Right ventricle myocardium superior (tissue), 1 donor: ENCODE data around the gene GALNT2. TPM values are rescaled to one million over a fixed set of nuclear protein-coding genes. Genes with fewer than 3 reads are reported as not detected.

Source experiments
- ATAC-seq: fragments of 200-7000 bp; cut with Tn5 transposase; one replicate; pipeline ENCODE4 v1.9.1; 2020; ENCODE audit warnings: mild to moderate bottlenecking; ENCODE audit not compliant: poor library complexity
- DNase-seq: peaks from one replicate; pipeline ENCODE4 v3.0.0-alpha.2; 2020
- intact Hi-C: fragments of 100-400 bp; cut with DNase I; formaldehyde crosslinking; loops from one replicate; pipeline ENCODE4 v1.11.2; 2022
- total RNA-seq: library from RNA; stranded (reverse); fragmentation: NEBNext Ultra II Directional; extraction: Animal tissue kit (Norgen Biotek cat#: 25700); gene quantifications from one replicate; pipeline ENCODE4 v1.2.1, GENCODE V29; 2021
- donor health status: DM: no; HTN: yes; CAD: no; lungs with severe emphysema.

The GALNT2 gene
- total RNA-seq, 1 donor from 2014 or later: 21.2 TPM

- peak; percentile 24 for DNase-seq
- intact Hi-C loops: no loop called here
- ATAC-seq: peak; percentile 83
These were observed 201.5 kb downstream of the GALNT2 start for GRCh38 chr1:230268371-230269170.

- intact Hi-C loops: no loop called here
- no peak for DNase-seq
- ATAC-seq: no peak
These were observed 203.1 kb downstream of the GALNT2 start for GRCh38 chr1:230270185-230270558.

GRCh38 chr1:230270559-230271281 is 203.7 kb downstream of the GALNT2 start:
- DNase-seq (peak; percentile 23), ATAC-seq (peak; percentile 19)
- intact Hi-C loops: no loop called here

- intact Hi-C loops: no loop called here
- peak; percentile 32 for DNase-seq
- no peak for ATAC-seq
These were observed 204.4 kb downstream of the GALNT2 start for GRCh38 chr1:230271300-230272035.

GRCh38 chr1:230272557-230272956 is 205.5 kb downstream of the GALNT2 start:
- ATAC-seq (no peak), DNase-seq (peak; percentile 12)
- intact Hi-C loops: no loop called here

DNA sequence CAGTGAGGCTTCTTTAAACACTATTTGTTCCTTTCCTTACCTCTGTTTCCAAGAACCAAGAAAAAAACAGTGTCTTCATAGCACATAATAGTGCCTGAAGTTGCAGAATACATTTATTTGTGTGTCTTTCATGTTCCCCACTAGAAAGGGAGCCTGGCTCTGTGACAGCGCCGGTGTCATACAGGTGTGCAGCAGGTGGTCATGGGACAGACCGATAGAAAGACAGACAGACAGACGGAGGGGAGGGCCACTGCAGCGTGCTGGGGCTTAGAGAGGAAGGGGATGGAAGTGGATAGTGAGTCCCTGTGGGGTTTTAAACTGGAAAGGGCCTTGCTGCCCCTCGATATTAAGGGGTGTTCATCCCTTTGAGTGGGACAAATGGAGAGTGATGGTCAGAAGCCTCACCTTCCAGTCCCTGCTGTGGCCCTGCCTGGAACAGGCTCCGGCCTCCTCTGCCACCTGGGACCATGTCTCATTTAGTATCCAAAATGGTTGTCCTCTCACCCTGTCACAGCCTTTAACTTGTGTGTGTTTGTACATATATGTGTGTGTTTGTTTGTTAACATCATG is 206.2 kb downstream of the GALNT2 start:
- intact Hi-C loops: no loop called here
- no peak for ATAC-seq
- peak; percentile 21 for DNase-seq

GRCh38 chr1:230274254-230274653 is 207.2 kb downstream of the GALNT2 start:
- DNase-seq (peak; percentile 24), ATAC-seq (no peak)
- intact Hi-C loops: no loop called here

DNA sequence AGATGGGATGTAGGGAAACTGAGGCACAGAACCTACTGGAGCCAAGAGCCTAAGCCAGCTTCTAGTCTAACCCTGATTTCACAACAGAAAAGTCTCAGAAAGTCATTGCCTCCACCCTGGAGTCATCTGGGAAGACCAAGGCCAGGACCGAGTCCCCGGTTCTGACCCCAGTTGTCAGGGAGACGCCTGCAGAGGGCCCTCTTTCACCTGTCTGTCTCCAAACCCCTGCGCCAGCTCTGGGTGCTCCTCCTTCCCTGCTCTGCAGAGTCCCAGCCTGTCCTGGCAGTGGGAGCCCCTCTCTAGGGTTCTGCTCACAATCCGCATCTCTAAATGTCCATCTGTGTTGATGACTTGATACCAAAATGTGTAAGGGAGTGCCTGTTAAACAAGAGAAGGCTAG is 209.4 kb downstream of the GALNT2 start:
- peak; percentile 11 for DNase-seq
- intact Hi-C loops: no loop called here
- ATAC-seq: no peak

DNA sequence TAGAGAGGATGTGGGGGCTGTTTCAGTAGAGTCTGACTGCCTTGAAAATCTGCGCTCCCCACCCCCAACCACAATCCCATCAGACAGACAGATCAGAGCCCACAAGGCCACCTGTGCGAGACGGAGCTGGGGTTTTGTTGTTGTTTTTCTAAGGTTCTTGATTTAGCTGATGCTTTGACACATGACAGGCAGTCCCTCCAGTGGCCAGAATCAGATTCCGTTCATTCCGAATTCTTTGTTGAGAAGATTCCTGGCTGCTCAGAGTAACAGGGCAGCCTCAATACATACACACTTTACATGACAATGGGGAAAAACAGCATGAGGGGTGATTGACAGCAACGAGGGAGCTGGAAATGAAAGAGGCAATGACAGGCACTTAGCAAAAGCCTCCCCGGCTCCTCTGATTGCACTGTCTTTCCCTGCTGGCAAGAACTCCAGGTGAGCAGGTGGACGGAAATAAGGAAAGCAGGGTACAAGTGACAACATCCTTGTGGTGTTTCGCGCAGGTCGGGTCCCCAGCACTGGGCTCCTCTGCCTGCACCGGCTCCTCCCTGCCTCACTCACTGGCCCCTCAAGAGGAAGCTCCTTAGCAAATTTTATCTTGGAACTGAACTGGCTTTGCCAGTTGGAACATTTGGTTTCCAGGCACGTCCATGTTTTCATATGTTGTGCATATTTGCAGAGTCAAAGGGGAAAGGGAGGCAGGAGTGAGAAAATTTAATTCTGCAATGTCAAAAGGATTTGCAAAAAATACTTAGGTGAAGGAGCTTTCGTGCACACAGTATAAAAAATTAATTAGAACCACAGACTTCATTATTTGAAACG is 210.4 kb downstream of the GALNT2 start:
- ATAC-seq (no peak), DNase-seq (peak; percentile 19)
- intact Hi-C loops: no loop called here

GRCh38 chr1:230278376-230278775 is 211.3 kb downstream of the GALNT2 start:
- DNase-seq (no peak), ATAC-seq (no peak)
- intact Hi-C loops: no loop called here

DNA sequence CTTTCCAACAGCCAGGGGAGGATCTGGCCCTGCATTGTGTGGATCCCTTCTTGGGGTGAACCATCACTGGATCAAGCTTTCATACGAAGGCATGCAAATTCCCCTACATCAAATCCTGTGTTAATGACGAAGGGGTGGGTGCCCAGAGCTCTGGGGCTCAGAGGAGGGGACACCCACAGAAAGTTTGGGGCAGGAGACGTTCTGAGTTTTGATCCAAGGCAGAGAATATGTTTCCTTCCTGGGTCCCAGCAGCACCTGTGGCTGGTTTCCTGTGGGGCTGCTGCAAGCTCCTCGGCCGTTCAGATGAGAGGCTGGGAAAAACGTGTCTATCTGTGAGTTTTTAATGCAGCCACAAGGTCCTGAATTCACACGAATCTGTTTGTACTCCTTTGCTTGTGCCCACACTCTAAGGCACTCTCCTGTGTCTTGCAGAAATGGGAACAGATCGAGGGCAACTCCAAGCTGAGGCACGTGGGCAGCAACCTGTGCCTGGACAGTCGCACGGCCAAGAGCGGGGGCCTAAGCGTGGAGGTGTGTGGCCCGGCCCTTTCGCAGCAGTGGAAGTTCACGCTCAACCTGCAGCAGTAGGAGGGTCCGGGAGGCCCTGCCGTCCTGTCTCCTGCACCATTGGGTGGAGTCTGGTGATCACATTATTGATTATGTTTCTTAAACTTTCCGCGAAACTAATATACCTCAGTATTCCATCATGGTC is 212.0 kb downstream of the GALNT2 start:
- ATAC-seq: no peak
- intact Hi-C loops: no loop called here
- peak; percentile 10 for DNase-seq

DNA sequence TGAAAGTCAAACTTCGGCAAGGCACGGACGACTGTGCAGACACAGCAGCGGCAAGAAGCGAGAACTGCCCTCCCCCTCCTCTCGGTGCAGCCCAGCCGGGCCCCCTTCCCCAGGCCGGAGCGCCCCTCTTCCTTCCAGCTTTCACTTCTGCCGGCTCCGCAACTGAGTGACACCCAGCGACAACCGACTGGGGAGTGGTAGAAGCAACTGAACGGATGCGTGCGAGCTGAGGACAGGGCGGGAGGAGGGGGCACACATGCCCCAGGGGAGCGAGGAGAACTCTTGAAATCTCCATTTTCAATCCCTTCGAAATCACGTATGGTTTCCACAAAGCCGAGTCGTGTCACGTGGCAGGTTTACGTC is 212.5 kb downstream of the GALNT2 start:
- intact Hi-C loops: no loop called here
- DNase-seq (peak; percentile 19), ATAC-seq (no peak)

DNA sequence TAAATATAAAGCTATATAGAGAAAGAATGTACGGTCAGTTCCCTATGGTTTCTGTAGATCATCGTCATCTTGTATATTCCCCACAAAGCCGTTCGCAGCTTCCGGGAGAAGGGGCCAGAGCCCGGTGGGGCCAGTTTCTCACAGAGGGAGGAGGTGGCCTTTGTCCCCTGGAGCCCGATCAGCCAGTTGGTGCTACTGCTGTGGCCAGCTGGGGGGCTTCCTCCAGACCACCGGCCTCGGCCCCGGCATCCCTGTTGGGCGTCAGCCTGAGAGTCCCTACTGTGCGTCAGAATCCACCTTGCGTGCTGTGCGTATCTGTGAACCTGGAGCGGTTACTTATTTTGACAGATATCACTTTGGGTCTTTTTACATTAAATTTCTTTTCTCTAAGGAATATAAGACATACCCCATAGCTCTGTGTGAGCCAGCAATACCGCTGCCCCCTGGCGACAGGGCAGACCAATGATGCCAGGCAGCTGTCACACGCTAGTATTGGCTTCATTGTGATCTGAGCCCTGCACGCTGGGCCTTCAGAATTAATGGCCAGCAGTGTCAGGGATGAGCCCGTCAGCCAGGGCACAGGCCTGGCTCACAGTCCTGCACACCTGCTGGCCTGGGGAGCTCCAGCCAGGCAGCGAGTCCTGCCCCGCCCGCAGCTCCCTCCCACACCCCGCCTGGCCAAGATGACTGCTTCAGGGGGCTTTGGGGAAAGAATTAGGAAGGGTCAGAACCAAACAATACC is 213.2 kb downstream of the GALNT2 start:
- ATAC-seq (no peak), DNase-seq (peak; percentile 34)
- intact Hi-C loops: no loop called here

DNA sequence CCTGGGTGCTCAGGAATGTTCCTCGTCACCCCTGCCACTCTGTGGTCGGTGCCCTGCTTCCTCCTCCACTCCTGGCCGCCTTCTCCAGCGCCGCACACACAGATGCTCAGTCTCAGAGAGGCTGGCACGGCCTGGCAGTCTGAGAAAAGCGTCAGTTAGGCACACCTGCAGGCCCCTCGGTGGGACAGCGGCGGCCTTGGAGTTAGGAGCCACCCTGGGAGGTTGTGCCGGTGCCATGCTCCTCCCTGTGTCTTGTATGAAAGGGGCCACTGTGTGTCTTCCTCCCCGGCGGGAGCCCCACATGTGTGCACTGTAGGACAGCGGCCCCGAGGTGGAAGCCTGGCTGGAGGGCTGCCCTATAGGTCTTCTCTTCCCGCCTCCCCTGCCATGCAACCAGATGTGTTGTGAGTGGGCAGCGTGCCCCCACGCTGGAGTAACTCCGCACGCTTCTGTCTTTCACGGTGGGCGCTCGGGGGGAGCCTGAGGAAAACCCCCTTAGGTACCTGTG is 213.9 kb downstream of the GALNT2 start:
- ATAC-seq (no peak), DNase-seq (peak; percentile 34)
- intact Hi-C loops: no loop called here

DNA sequence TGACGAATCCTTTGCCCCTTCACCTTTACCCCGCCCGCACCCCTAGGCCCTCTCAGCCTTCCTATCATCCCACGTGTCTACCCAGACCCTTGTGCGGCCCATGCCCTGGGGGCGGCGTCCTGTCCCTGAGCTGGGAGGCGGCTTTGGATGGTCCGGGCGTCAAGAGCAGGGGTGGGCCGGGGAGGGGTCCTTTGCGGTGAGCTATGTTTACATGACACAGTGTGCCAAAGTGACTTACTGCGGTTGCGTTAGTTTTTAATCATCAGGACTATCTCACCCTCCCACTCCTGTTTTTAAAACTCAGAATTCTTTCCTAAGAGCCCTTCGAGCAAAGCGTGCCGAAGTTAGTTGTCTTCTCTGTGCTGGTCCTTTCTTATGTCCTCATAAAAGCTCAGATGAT is 214.5 kb downstream of the GALNT2 start:
- ATAC-seq (no peak), DNase-seq (peak; percentile 19)
- intact Hi-C loops: no loop called here

- intact Hi-C loops: no loop called here
- ATAC-seq (peak; percentile 47), DNase-seq (no peak)
These were observed 215.1 kb downstream of the GALNT2 start for GRCh38 chr1:230282157-230282556.

- intact Hi-C loops: no loop called here
- DNase-seq (no peak), ATAC-seq (no peak)
These were observed 216.6 kb downstream of the GALNT2 start for GRCh38 chr1:230283678-230284077.
